H1 (cell line): ENCODE results near the gene L3MBTL1. TPM values are rescaled to one million over a fixed set of nuclear protein-coding genes. Genes with fewer than 3 reads are reported as not detected.
A peak's percentile ranks its signal among the peaks of the same experiment; 100 is the strongest.

Source experiments
- CTCF ChIA-PET: fragments of 300-600 bp; sonication (Branson Sonifier 250); formaldehyde crosslinking; loops from one replicate; lab custom pipeline; 2021; ENCODE audit not compliant: partially characterized antibody; lab: Charles Lee
- POLR2A ChIA-PET: fragments of 300-600 bp; sonication (Branson Sonifier 250); formaldehyde crosslinking; loops from one replicate; lab custom pipeline; 2021; ENCODE audit warnings: inconsistent platforms; ENCODE audit not compliant: partially characterized antibody; lab: Charles Lee
- DNase-seq, 2 experiments: peaks; one replicate each; pipeline versions ENCODE4 v3.0.0 to v3.0.0-alpha.2; 2010 to 2022; ENCODE audit warnings: low spot score in 2 of 2, low read depth in 1 of 2, mixed read lengths in 1 of 2
- FAIRE-seq: peaks from 2 replicates; lab custom pipeline; 2011; peaks lifted over from hg19 to GRCh38; lab: Jason Lieb, UNC
- H2AFZ ChIP-seq: 2 replicates; pipeline ENCODE4 v1.8.1; 2012; ENCODE audit warnings: low read length, inconsistent platforms
- H2AK5ac ChIP-seq: 2 replicates; pipeline ENCODE4 v1.6.1; 2013; ENCODE audit warnings: low read depth, low read length
- H2BK120ac ChIP-seq: replicated peaks from 2 replicates; pipeline ENCODE3; 2013; ENCODE audit warnings: low read depth, low read length, inconsistent platforms
- H2BK12ac ChIP-seq: 2 replicates; pipeline ENCODE4 v1.6.1; 2013; ENCODE audit warnings: low read depth, low read length
- H2BK15ac ChIP-seq: 2 replicates; pipeline ENCODE4 v1.6.1; 2013; ENCODE audit warnings: low read length
- H2BK20ac ChIP-seq: 2 replicates; pipeline ENCODE4 v1.6.1; 2013; ENCODE audit warnings: low read length
- H2BK5ac ChIP-seq: 2 replicates; pipeline ENCODE4 v1.6.1; 2013; ENCODE audit warnings: low read depth, low read length
- H3K14ac ChIP-seq: 2 replicates; pipeline ENCODE4 v1.6.1; 2013; ENCODE audit warnings: inconsistent platforms; ENCODE audit not compliant: insufficient read length
- H3K18ac ChIP-seq: 2 replicates; pipeline ENCODE4 v1.6.1; 2013; ENCODE audit warnings: low read length; ENCODE audit errors: extremely low read depth
- H3K23ac ChIP-seq: 2 replicates; pipeline ENCODE4 v1.6.1; 2013; ENCODE audit warnings: inconsistent platforms; ENCODE audit not compliant: insufficient read length
- H3K23me2 ChIP-seq: 2 replicates; pipeline ENCODE4 v1.6.1; 2013; ENCODE audit warnings: low read depth, low read length
- H3K27ac ChIP-seq: 2 replicates; pipeline ENCODE4 v1.6.1; 2011; ENCODE audit warnings: low read depth, low read length, inconsistent platforms
- H3K27me3 ChIP-seq, 4 experiments: replicated peaks in 1 of 4; 1 replicate in 1 of 4; 2 replicates in 3 of 4; pipeline versions ENCODE4 v1.6.1 to v1.8.1; 2011 to 2013; ENCODE audit warnings: low read length in 3 of 4, mild to moderate bottlenecking in 3 of 4, inconsistent platforms in 2 of 4, mixed read lengths in 2 of 4, moderate library complexity in 1 of 4; ENCODE audit not compliant: control insufficient read depth in 3 of 4, insufficient read depth in 3 of 4; ENCODE audit errors: extremely low read depth in 1 of 4
- H3K36me3 ChIP-seq, 4 experiments: 2 replicates each; pipeline versions ENCODE4 v1.6.1 to v1.8.1; 2011 to 2013; ENCODE audit warnings: mild to moderate bottlenecking in 4 of 4, low read length in 3 of 4, moderate library complexity in 2 of 4, control low read depth in 1 of 4, inconsistent platforms in 1 of 4; ENCODE audit not compliant: insufficient read depth in 4 of 4, control insufficient read depth in 2 of 4
- H3K4ac ChIP-seq: replicated peaks from 2 replicates; pipeline ENCODE3; 2013; ENCODE audit warnings: low read length, low read depth, mixed read lengths, inconsistent platforms; ENCODE audit not compliant: insufficient read length
- H3K4me1 ChIP-seq, 4 experiments: replicated peaks in 1 of 4; 1 replicate in 1 of 4; 2 replicates in 3 of 4; pipeline versions ENCODE4 v1.6.1 to v1.8.1; 2011 to 2013; ENCODE audit warnings: low read length in 3 of 4, inconsistent platforms in 2 of 4, mixed read lengths in 1 of 4; ENCODE audit not compliant: insufficient read depth in 4 of 4, control insufficient read depth in 3 of 4
- H3K4me2 ChIP-seq, 2 experiments: 2 replicates each; pipeline versions ENCODE4 v1.6.1 to v1.8.1; 2011 to 2013; ENCODE audit warnings: low read depth in 2 of 2, low read length in 2 of 2, control low read depth in 1 of 2, inconsistent platforms in 1 of 2, mild to moderate bottlenecking in 1 of 2; ENCODE audit not compliant: insufficient read depth in 1 of 2
- H3K4me3 ChIP-seq, 4 experiments: fragments of 200-600, 300-600 bp in 1 of 4; sonication (generic), shearing (Covaris generic), sonication (Bioruptor Twin) in 1 of 4; 2 replicates each; pipeline versions ENCODE4 v1.5.1 to v1.8.1; 2011 to 2016; ENCODE audit warnings: low read length in 4 of 4, low read depth in 3 of 4, control low read depth in 2 of 4, inconsistent platforms in 2 of 4, mild to moderate bottlenecking in 2 of 4, mixed read lengths in 1 of 4, moderate library complexity in 1 of 4; ENCODE audit not compliant: insufficient read depth in 2 of 4; ENCODE audit errors: extremely low read depth in 1 of 4
- H3K56ac ChIP-seq: replicated peaks from 2 replicates; pipeline ENCODE3; 2013; ENCODE audit warnings: low read depth, mild to moderate bottlenecking, mixed read lengths, low read length, inconsistent platforms; ENCODE audit not compliant: insufficient read length
- H3K79me1 ChIP-seq: 2 replicates; pipeline ENCODE4 v1.6.1; 2013; ENCODE audit warnings: low read depth, low read length, control low read depth
- H3K79me2 ChIP-seq, 2 experiments: 2 replicates each; pipeline versions ENCODE4 v1.6.1 to v1.8.1; 2012 to 2013; ENCODE audit warnings: low read length in 2 of 2, mild to moderate bottlenecking in 2 of 2, inconsistent platforms in 1 of 2; ENCODE audit not compliant: insufficient read depth in 2 of 2, control insufficient read depth in 1 of 2
- H3K9ac ChIP-seq, 4 experiments: replicated peaks in 1 of 4; 1 replicate in 1 of 4; 2 replicates in 3 of 4; pipeline versions ENCODE4 v1.6.1 to v1.8.1; 2011 to 2013; ENCODE audit warnings: low read depth in 3 of 4, low read length in 3 of 4, control low read depth in 2 of 4, mild to moderate bottlenecking in 2 of 4, moderate library complexity in 2 of 4, inconsistent platforms in 1 of 4; ENCODE audit errors: extremely low read depth in 1 of 4
- H3K9me3 ChIP-seq, 2 experiments: 2 replicates each; pipeline versions ENCODE4 v1.6.1 to v1.8.1; 2012 to 2013; ENCODE audit warnings: mild to moderate bottlenecking in 2 of 2, moderate library complexity in 2 of 2, control low read depth in 1 of 2, inconsistent platforms in 1 of 2, low read depth in 1 of 2, low read length in 1 of 2, mixed read lengths in 1 of 2; ENCODE audit not compliant: insufficient read depth in 2 of 2
- H4K20me1 ChIP-seq, 2 experiments: replicated peaks in 1 of 2; 2 replicates each; pipeline versions ENCODE3 to v1.8.1; 2011 to 2013; ENCODE audit warnings: inconsistent platforms in 2 of 2, low read length in 2 of 2, mild to moderate bottlenecking in 1 of 2; ENCODE audit not compliant: insufficient read depth in 2 of 2, control insufficient read depth in 1 of 2
- H4K5ac ChIP-seq: 2 replicates; pipeline ENCODE4 v1.6.1; 2013; ENCODE audit warnings: low read length, low read depth, mixed read lengths, inconsistent platforms; ENCODE audit not compliant: insufficient read length
- H4K8ac ChIP-seq: 2 replicates; pipeline ENCODE4 v1.8.0; 2013; ENCODE audit warnings: mild to moderate bottlenecking, moderate library complexity, low read length, inconsistent platforms; ENCODE audit not compliant: insufficient read depth; ENCODE audit errors: extremely low read depth
- H4K91ac ChIP-seq: replicated peaks from 2 replicates; pipeline ENCODE3; 2013; ENCODE audit warnings: low read length, mixed read lengths, inconsistent platforms; ENCODE audit not compliant: insufficient read length
- CEBPB ChIP-seq: IDR thresholded peaks from 2 replicates; pipeline ENCODE4 v1.6.1; 2012; ENCODE audit warnings: low read depth, low read length
- NRF1 ChIP-seq: IDR thresholded peaks from 2 replicates; pipeline ENCODE4 v1.6.1; 2011; ENCODE audit warnings: mild to moderate bottlenecking, low read depth, low read length, improper control_type of control experiment
- PHF8 ChIP-seq: fragments of 200-600 bp; sonication (generic); conservative IDR thresholded peaks from 2 replicates; pipeline ENCODE4 v1.7.1; 2012; ENCODE audit warnings: low read depth, mild to moderate bottlenecking, inconsistent platforms, low read length, moderate library complexity
- RNF2 ChIP-seq: fragments of 200-900, 300-1000 bp; sonication (generic); IDR thresholded peaks from 2 replicates; pipeline ENCODE4 v1.7.1; 2016; ENCODE audit warnings: borderline replicate concordance, low read depth, mild to moderate bottlenecking, antibody characterized with exemption, low read length; ENCODE audit not compliant: poor library complexity, severe bottlenecking; ENCODE audit errors: missing control alignments
- SIN3A ChIP-seq, 2 experiments: IDR thresholded peaks in 1 of 2; conservative IDR thresholded peaks in 1 of 2; 2 replicates each; pipeline ENCODE4 v1.6.1; 2011 to 2012; ENCODE audit warnings: low read length in 2 of 2, improper control_type of control experiment in 1 of 2, low read depth in 1 of 2, mild to moderate bottlenecking in 1 of 2
- SRF ChIP-seq: IDR thresholded peaks from 2 replicates; pipeline ENCODE4 v1.6.1; 2011; ENCODE audit warnings: mild to moderate bottlenecking, low read depth, low read length, moderate library complexity
- TCF12 ChIP-seq: IDR thresholded peaks from 2 replicates; pipeline ENCODE4 v1.6.1; 2011; ENCODE audit warnings: low read depth, mild to moderate bottlenecking, low read length
- TEAD4 ChIP-seq: IDR thresholded peaks from 2 replicates; pipeline ENCODE4 v1.6.1; 2012; ENCODE audit warnings: low read depth, low read length, inconsistent platforms, mixed read lengths
- WGBS, 2 experiments: shearing (Covaris generic) in 1 of 2; methylation state at CpG; one replicate each; pipeline versions ENCODE4 v1.1.6 to v1.1.7; 2013 to 2015; ENCODE audit warnings: low lambda C conversion rate in 2 of 2, mixed read lengths in 2 of 2, inconsistent platforms in 1 of 2, low coverage in 1 of 2, missing lambda C conversion rate in 1 of 2; ENCODE audit not compliant: insufficient replicate concordance in 2 of 2, insufficient coverage in 1 of 2, insufficient read length in 1 of 2; ENCODE audit errors: extremely low coverage in 1 of 2, missing lambda C conversion rate in 1 of 2; 5-methylcytosine and 5-hydroxymethylcytosine counted together
- polyA plus RNA-seq, 7 experiments: library from polyadenylated mRNA; depleted of rRNA in 3 of 7; stranded (reverse) in 5 of 7; unstranded in 2 of 7; fragments of >200 nt in 5 of 7; fragments of 200-250 nt in 2 of 7; gene quantifications; 1 replicate in 5 of 7; 2 replicates in 1 of 7; 4 replicates in 1 of 7; pipeline versions ENCODE4 v1.2.1 to v1.2.3, GENCODE V29; 2011 to 2013; ENCODE audit warnings: missing spikeins in 2 of 7, mixed read lengths in 2 of 7
- total RNA-seq: library from RNA; stranded (reverse); fragmentation: NEBNext Ultra II Directional; extraction: Animal tissue kit (Norgen Biotek cat#: 25700); gene quantifications from 2 replicates; pipeline ENCODE4 v1.2.1, GENCODE V29; 2021

Gene L3MBTL1
- total and polyA plus RNA-seq, 2 of the 8 experiments (the other 6 are each of a cell fraction or from before 2014, with no cell fraction given), result 11.9 to 17.0 TPM

DNA sequence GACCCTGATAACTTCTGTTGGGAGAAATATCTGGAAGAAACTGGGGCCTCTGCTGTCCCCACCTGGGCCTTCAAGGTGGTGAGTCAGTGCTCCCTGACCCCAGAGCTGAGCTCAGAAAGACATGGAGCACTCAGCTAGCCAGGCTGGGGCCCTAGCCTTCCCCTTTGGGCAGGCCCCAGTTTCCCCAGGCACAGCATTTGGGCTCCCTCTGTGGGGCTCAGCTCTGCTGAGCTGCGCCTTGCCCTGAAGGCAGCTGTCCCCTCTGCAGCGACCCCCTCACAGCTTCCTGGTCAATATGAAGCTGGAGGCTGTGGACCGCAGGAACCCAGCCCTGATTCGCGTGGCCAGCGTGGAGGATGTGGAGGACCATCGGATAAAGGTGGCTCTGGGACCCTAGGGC, 26.5 kb downstream of the L3MBTL1 start:
- Histone ChIP-seq H2BK5ac (no peak overlapping the region), H3K18ac (no peak overlapping the region), H3K14ac (no peak overlapping the region), H2AFZ (no peak overlapping the region), H3K79me1 (no peaks in the 10 kb centered on the region), H4K8ac (0 out of 2 replicates have a peak overlapping the region, but pooled peaks have one; percentile 1), H3K4ac (no peak overlapping the region), H3K56ac (no peak overlapping the region), H3K9me3 (no peaks in the 10 kb centered on the region), H3K27me3 (no peaks in the 10 kb centered on the region), H2BK12ac (no peak overlapping the region), H3K4me1 (no peaks in the 10 kb centered on the region), H3K27ac (no peak overlapping the region), H4K91ac (no peak overlapping the region), H3K9ac (no peak overlapping the region), H3K4me3 (no peak overlapping the region), H2BK20ac (no peak overlapping the region), H4K5ac (no peak overlapping the region), H3K4me2 (no peak overlapping the region), H3K36me3 (peaks cover 0 to 6% (median 3%) of the 10 kb centered on the region in 4 experiments; a peak in 3 of 8 replicates), H3K23me2 (no peaks in the 10 kb centered on the region), H4K20me1 (peaks cover 4 to 5% of the 10 kb centered on the region in 2 experiments), H2AK5ac (no peak overlapping the region), H2BK120ac (no peak overlapping the region), H3K23ac (no peak overlapping the region), H2BK15ac (no peak overlapping the region), H3K79me2 (no peaks in the 10 kb centered on the region)
- TF ChIP-seq TCF12, result no peak
- no peak for TF ChIP-seq NRF1
- TF ChIP-seq TEAD4, result no peak
- no peak for TF ChIP-seq SIN3A (conservative IDR thresholded peaks at IDR 0.05 in 1 of 2, IDR thresholded peaks at IDR 0.05 in 1 of 2; ENCODE audit: low read depth in 1 of 2, low read length in 2 of 2)
- no peak for TF ChIP-seq CEBPB
- no peak for TF ChIP-seq PHF8
- TF ChIP-seq SRF, result no peak
- no peak for TF ChIP-seq RNF2
- FAIRE-seq, result no peak
- 95% methylated on average over 6 of the region's 7 CpGs; no CpG with 5 or more reads in 1 of the 2 experiments for WGBS, 2 experiments
- DNase-seq, result no peak
- POLR2A ChIA-PET, result interaction anchor here (1.5 kb wide), 1 partner anchor 188 kb away, joined by 3 read pairs; no protein-coding TSS in a partner anchor
- CTCF ChIA-PET, result interaction anchor here (0.6 kb wide), 1 partner anchor 499 kb away, joined by 4 read pairs; no protein-coding TSS in a partner anchor
